AG09319 (cell line): ENCODE data around the gene LY6G6C.

ENCODE experiments used
- DNase-seq: peaks from one replicate; pipeline ENCODE4 v3.0.0-alpha.2; 2010; ENCODE audit warnings: low read depth; ENCODE audit errors: extremely low read depth
- CTCF ChIP-seq: IDR thresholded peaks from 2 replicates; pipeline ENCODE4 v1.5.1; 2011; ENCODE audit warnings: low read depth, mild to moderate bottlenecking, inconsistent platforms, low read length, moderate library complexity

The LY6G6C gene

GRCh38 chr6:31681135-31681671, 40.3 kb downstream of the LY6G6C start:
- TF ChIP-seq CTCF: peak; percentile 26
- no peak for DNase-seq

- TF ChIP-seq CTCF: peak; percentile 73
- DNase-seq: peak; percentile 89
These were observed 41.1 kb downstream of the LY6G6C start, which contains the start of gene LY6G5C for GRCh38 chr6:31680226-31681134. Gene LY6G5C, minus strand, starts transcription at chr6:31681067. Its CDS starts 694 bp downstream, at chr6:31680373.

- no peak for TF ChIP-seq CTCF
- no peak for DNase-seq
These were observed 43.6 kb downstream of the LY6G6C start for GRCh38 chr6:31677955-31678354.

- TF ChIP-seq CTCF: no peak
- DNase-seq: no peak
These were observed 44.6 kb downstream of the LY6G6C start for GRCh38 chr6:31676904-31677303.

GRCh38 chr6:31676322-31676903, 45.1 kb downstream of the LY6G6C start:
- DNase-seq: no peak
- no peak for TF ChIP-seq CTCF

- TF ChIP-seq CTCF: no peak
- DNase-seq: no peak
These were observed 51.9 kb downstream of the LY6G6C start, which contains the start of gene LY6G5B for GRCh38 chr6:31669676-31670075. Gene LY6G5B, plus strand, starts transcription at chr6:31669976. Its CDS starts 975 bp downstream, at chr6:31670951.
